Cardiac fibroblast (primary cell): Measurements from ENCODE around the gene PICALM.
"Not testable (repeated sequence)": the region's sequence is repeated elsewhere in the genome, so short reads cannot be mapped to it uniquely, and the experiment has no call there.

Experiments
- DNase-seq, 2 donors: peaks; one replicate each; pipeline versions ENCODE4 v3.0.0 to v3.0.0-alpha.2; 2010; ENCODE audit warnings: low read depth in 2 of 2
- H3K4me3 ChIP-seq, 2 donors: replicated peaks in 1 of 2; 1 replicate in 1 of 2; 2 replicates in 1 of 2; pipeline ENCODE4 v1.5.1; 2011; ENCODE audit warnings: low read depth in 2 of 2, low read length in 2 of 2, mild to moderate bottlenecking in 2 of 2, moderate library complexity in 1 of 2
- TF ChIP-seq, protein P1 (sequence below): IDR thresholded peaks from one replicate; pipeline ENCODE4 v1.5.1; 2011; ENCODE audit warnings: low read depth, mild to moderate bottlenecking, low read length, inconsistent platforms

Gene PICALM

DNA sequence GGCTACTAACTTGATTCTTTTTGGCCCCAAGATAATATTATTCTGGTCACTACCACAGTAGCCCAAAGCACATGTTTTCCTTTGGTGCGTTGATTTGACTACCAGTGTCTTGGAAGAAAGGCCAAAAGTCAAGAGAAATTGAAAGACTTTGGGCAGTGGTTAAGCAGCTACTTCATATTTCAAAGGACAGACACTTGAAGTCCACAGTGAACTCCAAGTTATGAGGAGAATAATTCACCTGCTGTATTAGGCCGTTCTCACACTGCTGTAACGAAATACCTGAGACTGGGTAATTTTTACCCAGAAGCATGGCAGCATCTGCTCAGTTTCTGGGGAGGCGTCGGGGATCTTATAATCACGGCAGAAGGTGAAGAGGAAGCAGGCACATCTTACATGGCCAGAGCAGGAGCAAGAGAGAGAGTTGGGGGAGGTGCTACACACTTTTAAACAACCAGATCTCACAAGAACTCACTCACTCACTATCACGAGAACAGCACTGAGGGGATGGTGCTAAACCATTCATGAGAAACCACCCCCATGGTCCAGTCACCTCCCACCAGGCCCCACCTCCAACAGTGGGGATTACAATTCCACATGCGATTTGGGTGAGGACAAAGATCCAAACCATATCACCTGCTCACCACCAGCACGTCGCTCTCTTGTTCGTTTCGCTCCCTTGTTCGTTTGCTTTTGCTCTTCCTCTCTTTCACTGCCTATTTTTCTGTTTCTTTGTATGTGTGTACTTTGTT is 40.2 kb upstream of the PICALM start:
- TF ChIP-seq, protein P1, sequence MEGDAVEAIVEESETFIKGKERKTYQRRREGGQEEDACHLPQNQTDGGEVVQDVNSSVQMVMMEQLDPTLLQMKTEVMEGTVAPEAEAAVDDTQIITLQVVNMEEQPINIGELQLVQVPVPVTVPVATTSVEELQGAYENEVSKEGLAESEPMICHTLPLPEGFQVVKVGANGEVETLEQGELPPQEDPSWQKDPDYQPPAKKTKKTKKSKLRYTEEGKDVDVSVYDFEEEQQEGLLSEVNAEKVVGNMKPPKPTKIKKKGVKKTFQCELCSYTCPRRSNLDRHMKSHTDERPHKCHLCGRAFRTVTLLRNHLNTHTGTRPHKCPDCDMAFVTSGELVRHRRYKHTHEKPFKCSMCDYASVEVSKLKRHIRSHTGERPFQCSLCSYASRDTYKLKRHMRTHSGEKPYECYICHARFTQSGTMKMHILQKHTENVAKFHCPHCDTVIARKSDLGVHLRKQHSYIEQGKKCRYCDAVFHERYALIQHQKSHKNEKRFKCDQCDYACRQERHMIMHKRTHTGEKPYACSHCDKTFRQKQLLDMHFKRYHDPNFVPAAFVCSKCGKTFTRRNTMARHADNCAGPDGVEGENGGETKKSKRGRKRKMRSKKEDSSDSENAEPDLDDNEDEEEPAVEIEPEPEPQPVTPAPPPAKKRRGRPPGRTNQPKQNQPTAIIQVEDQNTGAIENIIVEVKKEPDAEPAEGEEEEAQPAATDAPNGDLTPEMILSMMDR = no peak
- H3K4me3 ChIP-seq = no peak overlapping the region
- no peak for DNase-seq

DNA sequence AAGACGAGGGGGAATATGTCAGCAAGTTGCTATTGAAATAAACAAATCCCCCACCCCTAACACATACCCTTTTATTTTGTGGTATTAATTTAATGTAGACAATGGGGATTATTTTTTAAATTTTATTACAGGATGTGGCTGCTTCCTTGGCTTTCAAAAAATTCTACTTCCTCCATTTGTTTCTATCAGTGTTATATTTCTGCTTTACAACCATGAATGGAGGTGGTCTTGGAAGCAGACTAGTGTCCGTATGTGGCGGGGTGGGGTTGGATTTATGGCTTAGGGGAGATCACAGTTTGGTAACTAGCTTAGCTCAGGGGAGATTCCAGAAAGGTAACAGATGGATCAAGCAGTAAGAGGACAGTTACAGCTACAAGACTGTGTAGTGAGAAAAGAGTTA is 39.3 kb upstream of the PICALM start:
- DNase-seq = no peak
- no peak overlapping the region for H3K4me3 ChIP-seq
- TF ChIP-seq, protein P1 = no peak

GRCh38 chr11:86106916-86107315 is 38.0 kb upstream of the PICALM start:
- TF ChIP-seq, protein P1 = no peak
- H3K4me3 ChIP-seq = no peak overlapping the region
- DNase-seq = peak in 1 of 2 donors; percentile 61

DNA sequence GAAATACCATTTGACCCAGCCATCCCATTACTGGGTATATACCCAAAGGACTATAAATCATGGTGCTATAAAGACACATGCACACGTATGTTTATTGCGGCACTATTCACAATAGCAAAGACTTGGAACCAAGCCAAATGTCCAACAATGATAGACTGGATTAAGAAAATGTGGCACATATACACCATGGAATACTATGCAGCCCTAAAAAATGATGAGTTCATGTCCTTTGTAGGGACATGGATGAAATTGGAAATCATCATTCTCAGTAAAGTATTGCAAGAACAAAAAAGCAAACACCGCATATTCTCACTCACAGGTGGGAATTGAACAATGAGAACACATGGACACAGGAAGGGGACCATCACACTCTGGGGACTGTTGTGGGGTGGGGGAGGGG is 37.1 kb upstream of the PICALM start:
- DNase-seq = not testable (repeated sequence)

GRCh38 chr11:86105601-86106000 is 36.7 kb upstream of the PICALM start:
- not testable (repeated sequence) for DNase-seq, H3K4me3 ChIP-seq

More for the DNA sequence above, 37.1 kb upstream of the PICALM start:
- H3K4me3 ChIP-seq = not testable (repeated sequence)

DNA sequence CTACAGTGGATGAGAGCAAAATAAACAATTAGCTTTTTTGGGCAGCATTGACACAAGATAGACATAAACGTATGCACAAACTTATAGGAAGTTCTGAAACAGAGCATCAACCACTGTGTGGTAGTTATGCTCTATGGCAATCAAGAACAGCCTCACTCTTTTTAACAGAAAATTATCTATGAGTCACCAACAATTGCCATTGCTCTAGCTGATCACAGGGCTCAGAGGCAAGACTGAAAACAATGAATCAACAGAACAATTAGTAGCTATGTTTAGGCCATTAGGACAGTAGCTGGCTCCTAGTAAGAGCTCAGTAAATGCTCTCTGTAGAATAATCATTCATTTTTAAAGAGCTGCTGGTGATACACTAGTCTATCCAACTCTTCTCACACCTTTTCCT is 34.9 kb upstream of the PICALM start:
- H3K4me3 ChIP-seq = no peak overlapping the region
- TF ChIP-seq, protein P1 = no peak
- peak in 1 of 2 donors; percentile 49 for DNase-seq

DNA sequence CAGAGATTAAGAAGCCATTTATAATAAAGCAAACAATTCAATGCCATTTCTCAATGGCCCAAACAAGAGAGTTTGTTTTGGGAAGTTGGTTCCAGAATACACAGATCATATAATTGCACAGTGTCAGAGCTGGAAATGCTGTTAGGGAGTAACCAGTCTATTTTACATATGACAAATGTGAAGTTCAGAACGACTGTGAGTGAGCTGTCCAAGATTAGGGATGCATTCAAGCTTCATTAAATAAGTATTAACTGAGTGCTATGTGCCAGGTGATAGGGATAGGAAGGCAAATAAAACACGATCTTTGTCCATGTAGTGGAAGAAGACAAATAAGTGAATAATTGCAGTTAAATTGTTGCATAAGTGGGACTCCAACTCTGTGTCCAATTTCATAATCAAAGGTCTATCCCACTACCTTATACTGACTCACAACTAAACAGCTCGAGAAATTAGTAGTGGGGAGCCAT is 33.1 kb upstream of the PICALM start:
- no peak overlapping the region for H3K4me3 ChIP-seq
- TF ChIP-seq, protein P1 = no peak
- DNase-seq = peak in 1 of 2 donors; percentile 77

- DNase-seq = peak in 1 of 2 donors; percentile 76
- H3K4me3 ChIP-seq = no peak overlapping the region
- TF ChIP-seq, protein P1 = no peak
Observed at GRCh38 chr11:86101493-86101892, 32.6 kb upstream of the PICALM start.
